HEK293 (cell line): Measurements from ENCODE around the gene LRRC75A.

Source experiments
- ZNF146 ChIP-seq: fragments of 450-650 bp; formaldehyde crosslinking; IDR thresholded peaks from 2 replicates; pipeline ENCODE4 v1.5.1; 2016; ENCODE audit warnings: missing biosample characterization, missing genetic modification characterization
- ZNF341 ChIP-seq: fragments of 450-650 bp; formaldehyde crosslinking; IDR thresholded peaks from 2 replicates; pipeline ENCODE4; 2016; ENCODE audit warnings: low read depth, missing biosample characterization, missing genetic modification characterization
- ZXDB ChIP-seq: fragments of 450-650 bp; formaldehyde crosslinking; IDR thresholded peaks from 2 replicates; pipeline ENCODE4 v1.5.1; 2016; ENCODE audit warnings: missing biosample characterization, missing genetic modification characterization
- TF ChIP-seq, protein P1 (sequence below): fragments of 450-650 bp; formaldehyde crosslinking; IDR thresholded peaks from 2 replicates; pipeline ENCODE4 v1.5.1; 2016; ENCODE audit warnings: missing biosample characterization, missing genetic modification characterization
- TF ChIP-seq, protein P2 (sequence below): fragments of 450-650 bp; formaldehyde crosslinking; IDR thresholded peaks from 2 replicates; pipeline ENCODE4 v1.5.1; 2017; ENCODE audit warnings: missing biosample characterization, missing genetic modification characterization
- TF ChIP-seq, protein P3 (sequence below): fragments of 450-650 bp; formaldehyde crosslinking; IDR thresholded peaks from 2 replicates; pipeline ENCODE4 v1.5.1; 2016; ENCODE audit warnings: missing biosample characterization, missing genetic modification characterization

DNA sequence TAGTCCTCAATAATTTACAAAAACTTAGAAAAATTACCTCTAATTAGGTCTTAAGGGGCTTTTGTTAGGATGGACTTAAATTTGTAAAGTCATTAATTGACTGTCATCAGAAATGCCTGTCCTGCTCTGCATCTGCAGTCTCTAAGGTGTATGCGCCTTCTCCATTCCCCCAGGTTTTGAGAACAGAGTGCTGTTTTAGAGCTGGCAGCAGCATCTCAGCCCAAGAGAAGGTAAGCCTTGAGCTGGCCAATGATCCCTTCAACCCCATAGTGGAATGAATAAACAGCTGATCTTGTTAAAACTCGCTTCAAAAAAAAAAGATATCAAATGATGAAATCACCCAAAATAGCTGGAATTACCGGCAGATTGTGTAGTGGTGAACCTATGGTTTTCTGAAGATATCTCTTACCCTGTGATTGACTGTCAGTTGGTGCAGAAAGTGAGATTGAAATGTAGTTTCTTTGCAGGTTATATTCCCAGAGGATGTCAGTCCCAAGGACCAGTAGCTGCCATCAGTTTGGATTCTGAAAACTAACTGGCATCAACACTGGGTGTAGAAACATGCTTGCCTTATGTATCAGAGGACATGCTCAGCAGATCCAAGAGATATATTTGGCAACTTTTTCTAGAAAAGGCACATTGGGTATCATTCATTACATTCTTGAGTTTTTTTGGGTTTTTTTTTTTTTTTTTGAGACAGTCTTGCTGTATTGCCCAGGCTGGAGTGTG lies 50.9 kb downstream of the LRRC75A start:
- TF ChIP-seq ZNF146 (tag by site-specific recombination) (no peak), ZNF341 (tag by site-specific recombination) (no peak), ZXDB (tag by site-specific recombination) (no peak)
- TF ChIP-seq, protein P1, sequence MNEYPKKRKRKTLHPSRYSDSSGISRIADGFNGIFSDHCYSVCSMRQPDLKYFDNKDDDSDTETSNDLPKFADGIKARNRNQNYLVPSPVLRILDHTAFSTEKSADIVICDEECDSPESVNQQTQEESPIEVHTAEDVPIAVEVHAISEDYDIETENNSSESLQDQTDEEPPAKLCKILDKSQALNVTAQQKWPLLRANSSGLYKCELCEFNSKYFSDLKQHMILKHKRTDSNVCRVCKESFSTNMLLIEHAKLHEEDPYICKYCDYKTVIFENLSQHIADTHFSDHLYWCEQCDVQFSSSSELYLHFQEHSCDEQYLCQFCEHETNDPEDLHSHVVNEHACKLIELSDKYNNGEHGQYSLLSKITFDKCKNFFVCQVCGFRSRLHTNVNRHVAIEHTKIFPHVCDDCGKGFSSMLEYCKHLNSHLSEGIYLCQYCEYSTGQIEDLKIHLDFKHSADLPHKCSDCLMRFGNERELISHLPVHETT (tag by site-specific recombination): no peak
- TF ChIP-seq, protein P2, sequence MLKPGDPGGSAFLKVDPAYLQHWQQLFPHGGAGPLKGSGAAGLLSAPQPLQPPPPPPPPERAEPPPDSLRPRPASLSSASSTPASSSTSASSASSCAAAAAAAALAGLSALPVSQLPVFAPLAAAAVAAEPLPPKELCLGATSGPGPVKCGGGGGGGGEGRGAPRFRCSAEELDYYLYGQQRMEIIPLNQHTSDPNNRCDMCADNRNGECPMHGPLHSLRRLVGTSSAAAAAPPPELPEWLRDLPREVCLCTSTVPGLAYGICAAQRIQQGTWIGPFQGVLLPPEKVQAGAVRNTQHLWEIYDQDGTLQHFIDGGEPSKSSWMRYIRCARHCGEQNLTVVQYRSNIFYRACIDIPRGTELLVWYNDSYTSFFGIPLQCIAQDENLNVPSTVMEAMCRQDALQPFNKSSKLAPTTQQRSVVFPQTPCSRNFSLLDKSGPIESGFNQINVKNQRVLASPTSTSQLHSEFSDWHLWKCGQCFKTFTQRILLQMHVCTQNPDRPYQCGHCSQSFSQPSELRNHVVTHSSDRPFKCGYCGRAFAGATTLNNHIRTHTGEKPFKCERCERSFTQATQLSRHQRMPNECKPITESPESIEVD: no peak
- TF ChIP-seq, protein P3, sequence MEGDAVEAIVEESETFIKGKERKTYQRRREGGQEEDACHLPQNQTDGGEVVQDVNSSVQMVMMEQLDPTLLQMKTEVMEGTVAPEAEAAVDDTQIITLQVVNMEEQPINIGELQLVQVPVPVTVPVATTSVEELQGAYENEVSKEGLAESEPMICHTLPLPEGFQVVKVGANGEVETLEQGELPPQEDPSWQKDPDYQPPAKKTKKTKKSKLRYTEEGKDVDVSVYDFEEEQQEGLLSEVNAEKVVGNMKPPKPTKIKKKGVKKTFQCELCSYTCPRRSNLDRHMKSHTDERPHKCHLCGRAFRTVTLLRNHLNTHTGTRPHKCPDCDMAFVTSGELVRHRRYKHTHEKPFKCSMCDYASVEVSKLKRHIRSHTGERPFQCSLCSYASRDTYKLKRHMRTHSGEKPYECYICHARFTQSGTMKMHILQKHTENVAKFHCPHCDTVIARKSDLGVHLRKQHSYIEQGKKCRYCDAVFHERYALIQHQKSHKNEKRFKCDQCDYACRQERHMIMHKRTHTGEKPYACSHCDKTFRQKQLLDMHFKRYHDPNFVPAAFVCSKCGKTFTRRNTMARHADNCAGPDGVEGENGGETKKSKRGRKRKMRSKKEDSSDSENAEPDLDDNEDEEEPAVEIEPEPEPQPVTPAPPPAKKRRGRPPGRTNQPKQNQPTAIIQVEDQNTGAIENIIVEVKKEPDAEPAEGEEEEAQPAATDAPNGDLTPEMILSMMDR: no peak
